ENCODE measurements around the gene GPANK1. TPM values are rescaled to one million over a fixed set of nuclear protein-coding genes. Genes with fewer than 3 reads are reported as not detected.

The GPANK1 gene
- total RNA-seq, 1 experiment from 2014 or later, result 29.1 TPM

DNA sequence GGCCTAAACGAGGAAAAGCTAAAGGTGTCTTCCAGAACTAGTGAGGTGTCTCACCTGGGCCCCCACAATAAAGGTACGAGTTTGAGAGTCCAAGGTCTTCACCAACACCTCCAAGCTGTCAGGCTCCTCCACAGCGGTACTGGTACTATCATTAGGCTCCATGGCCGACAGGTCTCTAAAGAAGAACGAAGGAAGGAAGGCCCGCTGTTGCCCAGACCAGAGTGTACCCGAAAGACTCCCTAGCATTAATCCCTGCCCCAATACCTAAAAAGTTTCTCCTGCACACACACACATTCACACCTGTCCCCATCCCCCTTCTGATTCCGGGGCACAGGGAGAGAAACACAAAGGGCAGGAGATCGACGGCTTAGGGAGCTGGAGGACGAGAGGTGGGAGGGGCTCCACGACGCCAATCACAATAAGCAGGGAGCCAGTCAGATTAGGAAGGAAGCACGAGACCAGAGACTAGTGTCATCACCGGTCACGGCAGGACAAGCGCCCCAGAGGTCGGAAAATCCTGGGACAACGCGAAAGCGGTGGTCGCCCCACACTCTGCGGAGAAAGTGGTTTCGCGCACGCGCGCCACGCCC is 13.1 kb downstream of the GPANK1 start:
- Mint-ChIP-seq H3K27me3 (ENCODE audit: low read depth) (no peaks in the 10 kb centered on the region), H3K36me3 (peaks cover 39% of the 10 kb centered on the region), H3K27ac (peak overlapping the region; percentile 100), H3K9me3 (no peaks in the 10 kb centered on the region), H3K4me1 (peaks cover 20% of the 10 kb centered on the region), H3K4me3 (peak overlapping the region; percentile 91)
- POLR2A ChIA-PET, result interaction anchor here (0.8 to 2.1 kb wide), 12 partner anchors 9 to 176 kb away, joined by 3 to 11 read pairs (median 4); partner anchors contain the start of genes C6orf47, CLIC1, DDAH2 and DDX39B
- peak; percentile 67 for DNase-seq (ENCODE audit: low spot score)
- CTCF ChIA-PET, result interaction anchor here (0.7 to 2.3 kb wide), 11 partner anchors 8 to 179 kb away, joined by 3 to 14 read pairs (median 4); partner anchors contain the start of genes ATP6V1G2, C6orf47 and GPANK1
- peak; percentile 57 for ATAC-seq
- TF ChIP-seq NFYB (CRISPR knock-in tag; conservative IDR thresholded peaks at IDR 0.05; ENCODE audit: low read depth), result peak; percentile 5; the same call in 1 of the 2 replicates
- TF ChIP-seq, protein P1, sequence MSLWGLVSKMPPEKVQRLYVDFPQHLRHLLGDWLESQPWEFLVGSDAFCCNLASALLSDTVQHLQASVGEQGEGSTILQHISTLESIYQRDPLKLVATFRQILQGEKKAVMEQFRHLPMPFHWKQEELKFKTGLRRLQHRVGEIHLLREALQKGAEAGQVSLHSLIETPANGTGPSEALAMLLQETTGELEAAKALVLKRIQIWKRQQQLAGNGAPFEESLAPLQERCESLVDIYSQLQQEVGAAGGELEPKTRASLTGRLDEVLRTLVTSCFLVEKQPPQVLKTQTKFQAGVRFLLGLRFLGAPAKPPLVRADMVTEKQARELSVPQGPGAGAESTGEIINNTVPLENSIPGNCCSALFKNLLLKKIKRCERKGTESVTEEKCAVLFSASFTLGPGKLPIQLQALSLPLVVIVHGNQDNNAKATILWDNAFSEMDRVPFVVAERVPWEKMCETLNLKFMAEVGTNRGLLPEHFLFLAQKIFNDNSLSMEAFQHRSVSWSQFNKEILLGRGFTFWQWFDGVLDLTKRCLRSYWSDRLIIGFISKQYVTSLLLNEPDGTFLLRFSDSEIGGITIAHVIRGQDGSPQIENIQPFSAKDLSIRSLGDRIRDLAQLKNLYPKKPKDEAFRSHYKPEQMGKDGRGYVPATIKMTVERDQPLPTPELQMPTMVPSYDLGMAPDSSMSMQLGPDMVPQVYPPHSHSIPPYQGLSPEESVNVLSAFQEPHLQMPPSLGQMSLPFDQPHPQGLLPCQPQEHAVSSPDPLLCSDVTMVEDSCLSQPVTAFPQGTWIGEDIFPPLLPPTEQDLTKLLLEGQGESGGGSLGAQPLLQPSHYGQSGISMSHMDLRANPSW (CRISPR knock-in tag; conservative IDR thresholded peaks at IDR 0.05; ENCODE audit: low read depth), result no peak

DNA sequence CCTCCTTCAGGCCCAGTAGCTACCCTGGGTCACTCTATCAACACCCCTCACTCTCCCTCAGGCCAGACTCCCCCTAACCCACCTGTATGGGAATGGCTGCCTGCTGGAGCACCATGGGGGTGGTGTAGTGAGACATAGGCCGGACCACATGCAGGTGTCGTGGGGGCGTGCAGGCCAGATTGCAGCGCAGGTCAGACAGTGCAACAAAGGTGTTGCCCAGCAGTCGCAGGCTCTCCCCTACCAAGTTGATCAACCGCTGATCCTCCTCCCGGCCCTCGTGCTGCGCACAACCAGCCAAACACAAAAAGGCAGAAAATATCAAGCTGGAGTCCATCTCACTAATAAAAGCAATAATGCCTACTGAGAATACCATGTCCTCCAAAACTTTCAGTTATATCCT is 19.5 kb downstream of the GPANK1 start:
- ChIA-PET POLR2A (no interaction called here), CTCF (no interaction called here)
- H3K27me3 Mint-ChIP-seq (ENCODE audit: low read depth), result no peaks in the 10 kb centered on the region
- DNase-seq (ENCODE audit: low spot score), result no peak
- H3K27ac Mint-ChIP-seq, result no peak overlapping the region
- ATAC-seq, result no peak
- TF ChIP-seq ZNF416 (CRISPR knock-in tag; IDR thresholded peaks at IDR 0.05) (no peak), ZNF671 (CRISPR knock-in tag; IDR thresholded peaks at IDR 0.05) (no peak), TEAD1 (CRISPR knock-in tag; IDR thresholded peaks at IDR 0.05) (no peak), RELA (CRISPR knock-in tag; IDR thresholded peaks at IDR 0.05; ENCODE audit: borderline replicate concordance) (no peak), CREB1 (CRISPR knock-in tag; IDR thresholded peaks at IDR 0.05) (no peak)
- TF ChIP-seq, protein P2, sequence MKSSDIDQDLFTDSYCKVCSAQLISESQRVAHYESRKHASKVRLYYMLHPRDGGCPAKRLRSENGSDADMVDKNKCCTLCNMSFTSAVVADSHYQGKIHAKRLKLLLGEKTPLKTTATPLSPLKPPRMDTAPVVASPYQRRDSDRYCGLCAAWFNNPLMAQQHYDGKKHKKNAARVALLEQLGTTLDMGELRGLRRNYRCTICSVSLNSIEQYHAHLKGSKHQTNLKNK (CRISPR knock-in tag; IDR thresholded peaks at IDR 0.05), result no peak
- TF ChIP-seq, protein P3, sequence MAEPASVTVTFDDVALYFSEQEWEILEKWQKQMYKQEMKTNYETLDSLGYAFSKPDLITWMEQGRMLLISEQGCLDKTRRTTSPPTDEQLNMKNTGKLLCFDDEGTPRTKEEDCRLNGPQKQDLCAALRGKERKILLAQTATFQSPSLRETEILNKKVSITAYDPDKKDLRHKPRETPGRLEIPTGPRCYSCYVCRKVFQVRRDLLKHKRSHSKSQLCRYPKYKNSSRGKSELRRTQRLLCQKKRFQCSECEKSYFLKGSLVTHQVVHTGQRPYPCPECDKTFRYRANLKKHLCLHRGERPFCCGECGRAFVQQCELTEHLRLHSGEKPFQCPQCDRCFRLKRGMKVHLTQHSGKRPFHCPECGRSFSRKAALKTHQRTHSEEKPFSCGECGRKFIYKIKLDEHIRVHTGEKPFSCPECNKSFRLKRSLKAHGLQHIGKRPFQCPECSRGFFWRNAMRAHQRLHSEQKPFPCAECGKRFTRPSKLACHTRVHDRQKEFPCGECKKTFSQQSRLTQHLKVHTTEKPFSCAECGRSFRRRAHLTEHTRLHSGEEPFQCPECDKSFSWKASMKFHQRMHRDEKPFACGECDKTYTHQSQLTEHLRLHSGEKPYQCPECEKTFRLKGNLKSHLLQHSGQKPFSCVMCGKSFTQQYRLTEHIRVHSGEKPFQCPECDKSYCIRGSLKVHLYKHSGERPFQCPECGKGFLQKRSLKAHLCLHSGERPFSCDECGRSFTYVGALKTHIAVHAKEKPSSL (CRISPR knock-in tag; conservative IDR thresholded peaks at IDR 0.05), result no peak
- TF ChIP-seq, protein P4, sequence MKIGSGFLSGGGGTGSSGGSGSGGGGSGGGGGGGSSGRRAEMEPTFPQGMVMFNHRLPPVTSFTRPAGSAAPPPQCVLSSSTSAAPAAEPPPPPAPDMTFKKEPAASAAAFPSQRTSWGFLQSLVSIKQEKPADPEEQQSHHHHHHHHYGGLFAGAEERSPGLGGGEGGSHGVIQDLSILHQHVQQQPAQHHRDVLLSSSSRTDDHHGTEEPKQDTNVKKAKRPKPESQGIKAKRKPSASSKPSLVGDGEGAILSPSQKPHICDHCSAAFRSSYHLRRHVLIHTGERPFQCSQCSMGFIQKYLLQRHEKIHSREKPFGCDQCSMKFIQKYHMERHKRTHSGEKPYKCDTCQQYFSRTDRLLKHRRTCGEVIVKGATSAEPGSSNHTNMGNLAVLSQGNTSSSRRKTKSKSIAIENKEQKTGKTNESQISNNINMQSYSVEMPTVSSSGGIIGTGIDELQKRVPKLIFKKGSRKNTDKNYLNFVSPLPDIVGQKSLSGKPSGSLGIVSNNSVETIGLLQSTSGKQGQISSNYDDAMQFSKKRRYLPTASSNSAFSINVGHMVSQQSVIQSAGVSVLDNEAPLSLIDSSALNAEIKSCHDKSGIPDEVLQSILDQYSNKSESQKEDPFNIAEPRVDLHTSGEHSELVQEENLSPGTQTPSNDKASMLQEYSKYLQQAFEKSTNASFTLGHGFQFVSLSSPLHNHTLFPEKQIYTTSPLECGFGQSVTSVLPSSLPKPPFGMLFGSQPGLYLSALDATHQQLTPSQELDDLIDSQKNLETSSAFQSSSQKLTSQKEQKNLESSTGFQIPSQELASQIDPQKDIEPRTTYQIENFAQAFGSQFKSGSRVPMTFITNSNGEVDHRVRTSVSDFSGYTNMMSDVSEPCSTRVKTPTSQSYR (CRISPR knock-in tag; IDR thresholded peaks at IDR 0.05), result no peak
- H3K36me3 Mint-ChIP-seq, result peaks cover 81% of the 10 kb centered on the region
- no peak overlapping the region for H3K4me3 Mint-ChIP-seq
- H3K4me1 Mint-ChIP-seq, result peaks cover 3% of the 10 kb centered on the region; the same call in 1 of the 2 replicates
- no peaks in the 10 kb centered on the region for H3K9me3 Mint-ChIP-seq

DNA sequence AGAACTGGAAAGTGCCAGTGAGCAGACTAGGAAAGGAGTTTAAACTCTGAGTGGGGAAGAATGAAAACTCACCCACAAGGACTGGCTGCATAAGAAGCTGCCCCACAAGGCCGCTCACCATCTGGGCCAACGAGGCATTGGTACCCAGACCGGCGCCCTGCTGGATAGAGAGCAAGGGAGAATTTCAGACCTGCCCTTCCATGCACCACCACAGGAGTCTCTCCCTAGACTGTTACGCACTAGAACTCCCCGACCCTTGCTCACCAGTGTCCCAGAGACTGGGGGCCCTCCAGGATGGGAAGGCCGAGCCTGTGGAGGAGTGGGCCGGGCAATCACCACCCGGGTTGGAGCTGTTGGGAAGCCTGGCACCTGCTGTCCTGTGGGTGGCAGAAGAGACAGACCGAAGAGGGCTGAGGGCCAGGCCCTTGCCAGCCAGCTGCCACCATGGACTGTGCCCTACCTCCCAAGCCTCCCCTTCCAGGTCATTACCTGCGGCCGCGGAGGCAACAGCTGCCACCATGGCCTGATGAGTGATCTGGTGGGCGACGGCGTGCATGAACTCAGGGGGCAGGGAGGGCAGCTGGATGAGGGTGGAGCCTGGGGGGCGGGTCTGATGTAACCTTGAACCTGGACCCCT is 20.9 kb downstream of the GPANK1 start:
- peaks cover 76% of the 10 kb centered on the region for H3K36me3 Mint-ChIP-seq
- POLR2A ChIA-PET, result interaction anchor here (0.6 to 1.4 kb wide), 4 partner anchors 9 to 150 kb away, joined by 3 to 4 read pairs (median 3); partner anchors contain the start of genes BAG6, C6orf47 and GPANK1
- H3K9me3 Mint-ChIP-seq, result no peaks in the 10 kb centered on the region
- TF ChIP-seq ESRRA (CRISPR knock-in tag; IDR thresholded peaks at IDR 0.05; ENCODE audit: borderline replicate concordance) (no peak), HMGA2 (CRISPR knock-in tag; IDR thresholded peaks at IDR 0.05) (no peak), RELA (CRISPR knock-in tag; IDR thresholded peaks at IDR 0.05; ENCODE audit: borderline replicate concordance) (no peak), TP53 (CRISPR knock-in tag; IDR thresholded peaks at IDR 0.05) (no peak), GTF2I (CRISPR knock-in tag; conservative IDR thresholded peaks at IDR 0.05) (no peak), CBFB (CRISPR knock-in tag; IDR thresholded peaks at IDR 0.05; ENCODE audit: low read depth) (no peak), ETV6 (CRISPR knock-in tag; IDR thresholded peaks at IDR 0.05) (no peak), GRHL2 (CRISPR knock-in tag; IDR thresholded peaks at IDR 0.05; ENCODE audit: insufficient replicate concordance, severe bottlenecking) (no peak), SMAD3 (CRISPR knock-in tag; IDR thresholded peaks at IDR 0.05; ENCODE audit: borderline replicate concordance) (no peak), ZNF423 (CRISPR knock-in tag; IDR thresholded peaks at IDR 0.05) (no peak)
- TF ChIP-seq, protein P5, sequence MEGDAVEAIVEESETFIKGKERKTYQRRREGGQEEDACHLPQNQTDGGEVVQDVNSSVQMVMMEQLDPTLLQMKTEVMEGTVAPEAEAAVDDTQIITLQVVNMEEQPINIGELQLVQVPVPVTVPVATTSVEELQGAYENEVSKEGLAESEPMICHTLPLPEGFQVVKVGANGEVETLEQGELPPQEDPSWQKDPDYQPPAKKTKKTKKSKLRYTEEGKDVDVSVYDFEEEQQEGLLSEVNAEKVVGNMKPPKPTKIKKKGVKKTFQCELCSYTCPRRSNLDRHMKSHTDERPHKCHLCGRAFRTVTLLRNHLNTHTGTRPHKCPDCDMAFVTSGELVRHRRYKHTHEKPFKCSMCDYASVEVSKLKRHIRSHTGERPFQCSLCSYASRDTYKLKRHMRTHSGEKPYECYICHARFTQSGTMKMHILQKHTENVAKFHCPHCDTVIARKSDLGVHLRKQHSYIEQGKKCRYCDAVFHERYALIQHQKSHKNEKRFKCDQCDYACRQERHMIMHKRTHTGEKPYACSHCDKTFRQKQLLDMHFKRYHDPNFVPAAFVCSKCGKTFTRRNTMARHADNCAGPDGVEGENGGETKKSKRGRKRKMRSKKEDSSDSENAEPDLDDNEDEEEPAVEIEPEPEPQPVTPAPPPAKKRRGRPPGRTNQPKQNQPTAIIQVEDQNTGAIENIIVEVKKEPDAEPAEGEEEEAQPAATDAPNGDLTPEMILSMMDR (IDR thresholded peaks at IDR 0.05), result no peak

More for the DNA sequence above, 20.9 kb downstream of the GPANK1 start:
- Mint-ChIP-seq H3K4me1 (no peaks in the 10 kb centered on the region), H3K27me3 (ENCODE audit: low read depth) (no peaks in the 10 kb centered on the region), H3K4me3 (no peak overlapping the region), H3K27ac (no peak overlapping the region)
- ATAC-seq (no peak), DNase-seq (ENCODE audit: low spot score) (no peak)
- CTCF ChIA-PET, result interaction anchor here (1.8 kb wide), 1 partner anchor 8 kb away, joined by 4 read pairs; the partner anchor contains the start of gene BAG6

All from WTC11 (cell line).